Activated CD4-positive, alpha-beta T cell treated with anti-CD3 and anti-CD28 coated beads, Interleukin-10, Interleukin-2, amounts not matched to agents 100 ng/mL and 50 ng/mL, durations not matched to agents 16 hours and 8 hours (primary cell): ENCODE measurements around the gene IGF1R.
"Not testable (repeated sequence)": the region's sequence is repeated elsewhere in the genome, so short reads cannot be mapped to it uniquely, and the experiment has no call there.

Source experiments
- DNase-seq: peaks from one replicate; pipeline ENCODE4 v3.0.0-alpha.2; 2020

The IGF1R gene

GRCh38 chr15:98953968-98954367, 305.6 kb downstream of the IGF1R start:
- no peak for DNase-seq

- no peak for DNase-seq
Measured at GRCh38 chr15:98954411-98954810, 306.1 kb downstream of the IGF1R start.

- DNase-seq: no peak
Measured at GRCh38 chr15:98955331-98955730, 307.0 kb downstream of the IGF1R start.

GRCh38 chr15:98955961-98956723, 307.8 kb downstream of the IGF1R start:
- DNase-seq: no peak

GRCh38 chr15:98956796-98957553, 308.6 kb downstream of the IGF1R start:
- DNase-seq: no peak

GRCh38 chr15:98957655-98958054, 309.3 kb downstream of the IGF1R start:
- DNase-seq: no peak

GRCh38 chr15:98958076-98958475, 309.7 kb downstream of the IGF1R start:
- DNase-seq: no peak

- no peak for DNase-seq
Measured at GRCh38 chr15:98958918-98959639, 310.7 kb downstream of the IGF1R start.

GRCh38 chr15:98959640-98960007, 311.3 kb downstream of the IGF1R start:
- DNase-seq: no peak

- DNase-seq: no peak
Measured at GRCh38 chr15:98960555-98961050, 312.3 kb downstream of the IGF1R start.

- DNase-seq: no peak
Measured at GRCh38 chr15:98963444-98963843, 315.1 kb downstream of the IGF1R start.

- no peak for DNase-seq
Measured at GRCh38 chr15:98964466-98965133, 316.3 kb downstream of the IGF1R start.

GRCh38 chr15:98965134-98965491, 316.8 kb downstream of the IGF1R start:
- not testable (repeated sequence) for DNase-seq

GRCh38 chr15:98965597-98965996, 317.3 kb downstream of the IGF1R start:
- no peak for DNase-seq

- no peak for DNase-seq
Measured at GRCh38 chr15:98966091-98966787, 317.9 kb downstream of the IGF1R start.

- DNase-seq: no peak
Measured at GRCh38 chr15:98967096-98967495, 318.8 kb downstream of the IGF1R start.

GRCh38 chr15:98967916-98968315, 319.6 kb downstream of the IGF1R start:
- DNase-seq: no peak

GRCh38 chr15:98968576-98968975, 320.2 kb downstream of the IGF1R start:
- no peak for DNase-seq

- no peak for DNase-seq
Measured at GRCh38 chr15:98969126-98969735, 320.9 kb downstream of the IGF1R start.

GRCh38 chr15:98970799-98971198, 322.5 kb downstream of the IGF1R start:
- no peak for DNase-seq

- no peak for DNase-seq
Measured at GRCh38 chr15:98976500-98976899, 328.2 kb downstream of the IGF1R start.

- no peak for DNase-seq
Measured at GRCh38 chr15:98977441-98977840, 329.1 kb downstream of the IGF1R start.
